B cell (primary cell): ENCODE results near the gene NTMT1.

Experiments
- EZH2 ChIP-seq: IDR thresholded peaks from 2 replicates; pipeline ENCODE4 v1.6.1; 2012; ENCODE audit warnings: borderline replicate concordance, low read depth, mild to moderate bottlenecking, moderate library complexity, low read length; ENCODE audit not compliant: insufficient read depth, poor library complexity, severe bottlenecking
- TF ChIP-seq, protein P1 (sequence below): fragments of 200-600 bp; IDR thresholded peaks from one replicate; pipeline ENCODE4 v1.8.0; 2022; ENCODE audit warnings: antibody characterized with exemption, mild to moderate bottlenecking

DNA sequence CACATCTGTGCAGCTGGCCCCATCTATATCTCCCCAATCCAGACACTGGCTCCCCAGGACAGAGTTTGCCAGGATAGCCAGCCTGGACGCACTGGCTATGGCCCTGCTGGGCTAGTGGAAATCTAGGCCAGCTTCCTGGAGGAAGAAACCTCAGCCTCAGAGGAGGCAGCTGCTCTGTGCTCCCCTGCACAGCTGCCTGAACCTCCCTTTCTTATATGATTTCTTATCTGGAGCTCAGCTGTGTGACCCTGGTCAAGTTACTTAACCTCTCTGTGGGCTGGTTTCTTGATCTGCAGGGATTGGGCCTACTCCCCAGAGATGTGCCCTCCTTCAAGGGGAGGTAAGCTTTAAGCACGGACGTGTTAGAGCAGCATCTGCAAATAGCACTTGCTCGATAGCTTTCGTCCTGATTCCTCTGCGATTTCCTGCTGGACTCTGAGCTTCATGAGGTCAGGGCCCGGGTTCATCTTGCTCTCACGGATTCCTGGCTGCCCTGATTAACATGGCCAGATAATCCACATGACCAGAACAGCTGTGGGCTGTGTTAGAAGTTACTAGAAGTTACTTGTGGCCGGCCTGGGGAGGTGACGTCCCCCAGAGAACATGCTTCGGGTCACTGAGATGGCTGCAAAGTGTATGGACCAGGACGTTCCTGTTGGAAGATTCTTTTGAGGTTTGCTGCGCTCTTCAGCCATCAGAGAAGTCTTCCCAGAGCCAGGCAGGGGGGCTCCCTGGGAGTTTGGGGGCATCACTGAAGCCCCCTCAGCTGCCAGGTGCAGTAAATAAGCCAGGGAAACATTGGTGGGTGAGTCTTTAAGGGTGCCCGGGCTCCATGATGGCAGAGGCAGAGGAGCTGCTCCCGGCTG is 19.6 kb upstream of the NTMT1 start:
- TF ChIP-seq, protein P1, sequence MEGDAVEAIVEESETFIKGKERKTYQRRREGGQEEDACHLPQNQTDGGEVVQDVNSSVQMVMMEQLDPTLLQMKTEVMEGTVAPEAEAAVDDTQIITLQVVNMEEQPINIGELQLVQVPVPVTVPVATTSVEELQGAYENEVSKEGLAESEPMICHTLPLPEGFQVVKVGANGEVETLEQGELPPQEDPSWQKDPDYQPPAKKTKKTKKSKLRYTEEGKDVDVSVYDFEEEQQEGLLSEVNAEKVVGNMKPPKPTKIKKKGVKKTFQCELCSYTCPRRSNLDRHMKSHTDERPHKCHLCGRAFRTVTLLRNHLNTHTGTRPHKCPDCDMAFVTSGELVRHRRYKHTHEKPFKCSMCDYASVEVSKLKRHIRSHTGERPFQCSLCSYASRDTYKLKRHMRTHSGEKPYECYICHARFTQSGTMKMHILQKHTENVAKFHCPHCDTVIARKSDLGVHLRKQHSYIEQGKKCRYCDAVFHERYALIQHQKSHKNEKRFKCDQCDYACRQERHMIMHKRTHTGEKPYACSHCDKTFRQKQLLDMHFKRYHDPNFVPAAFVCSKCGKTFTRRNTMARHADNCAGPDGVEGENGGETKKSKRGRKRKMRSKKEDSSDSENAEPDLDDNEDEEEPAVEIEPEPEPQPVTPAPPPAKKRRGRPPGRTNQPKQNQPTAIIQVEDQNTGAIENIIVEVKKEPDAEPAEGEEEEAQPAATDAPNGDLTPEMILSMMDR = no peak
- TF ChIP-seq EZH2 = no peak
